Thoracic aorta (tissue), 2 donors: Measurements from ENCODE around the gene LPCAT3. TPM values are rescaled to one million over a fixed set of nuclear protein-coding genes. Genes with fewer than 3 reads are reported as not detected.

Experiments
- ATAC-seq: fragments of 150-250 bp; one replicate; pipeline ENCODE4 v1.8.0; 2017; ENCODE audit warnings: low read depth; ENCODE audit not compliant: insufficient number of reproducible peaks, low FRiP score
- DNase-seq: peaks from one replicate; pipeline ENCODE4 v3.0.0-alpha.2; 2020; ENCODE audit warnings: low spot score
- H3K27ac ChIP-seq, 2 donors: fragments of 200-600 bp; sonication (generic); 1 replicate in 1 of 2; 2 replicates in 1 of 2; pipeline ENCODE4 v1.5.1; 2016; ENCODE audit warnings: mild to moderate bottlenecking in 2 of 2, moderate library complexity in 2 of 2
- H3K27me3 ChIP-seq: fragments of 200-600 bp; sonication (generic); replicated peaks from 2 replicates; pipeline ENCODE4 v1.6.0; 2016; ENCODE audit warnings: mild to moderate bottlenecking; ENCODE audit not compliant: insufficient read depth
- H3K36me3 ChIP-seq: fragments of 200-600 bp; sonication (generic); one replicate; pipeline ENCODE4 v1.5.1; 2016
- H3K4me1 ChIP-seq, 2 donors: fragments of 200-600 bp; sonication (generic); 1 replicate in 1 of 2; 2 replicates in 1 of 2; pipeline versions ENCODE4 v1.5.1 to v1.6.0; 2016; ENCODE audit warnings: low read depth in 2 of 2, mild to moderate bottlenecking in 1 of 2; ENCODE audit not compliant: control insufficient read depth in 1 of 2
- H3K4me3 ChIP-seq: fragments of 200-600 bp; sonication (generic); 2 replicates; pipeline ENCODE4 v1.5.1; 2016; ENCODE audit warnings: mild to moderate bottlenecking
- H3K9me3 ChIP-seq: fragments of 200-600 bp; sonication (generic); 2 replicates; pipeline ENCODE4 v1.5.1; 2016
- total RNA-seq, 2 donors: library from RNA; depleted of rRNA; stranded (reverse); fragments of >200 nt; gene quantifications; one replicate each; pipeline versions ENCODE4 v1.1.0 to v1.2.3, GENCODE V29; 2016
- TF ChIP-seq, protein P1 (sequence below): fragments of 200-600 bp; sonication (generic); IDR thresholded peaks from one replicate; pipeline ENCODE4 v1.5.1; 2019; ENCODE audit warnings: antibody characterized with exemption

LPCAT3 gene
- total RNA-seq, 2 donors from 2014 or later: 40.5 to 51.9 TPM

DNA sequence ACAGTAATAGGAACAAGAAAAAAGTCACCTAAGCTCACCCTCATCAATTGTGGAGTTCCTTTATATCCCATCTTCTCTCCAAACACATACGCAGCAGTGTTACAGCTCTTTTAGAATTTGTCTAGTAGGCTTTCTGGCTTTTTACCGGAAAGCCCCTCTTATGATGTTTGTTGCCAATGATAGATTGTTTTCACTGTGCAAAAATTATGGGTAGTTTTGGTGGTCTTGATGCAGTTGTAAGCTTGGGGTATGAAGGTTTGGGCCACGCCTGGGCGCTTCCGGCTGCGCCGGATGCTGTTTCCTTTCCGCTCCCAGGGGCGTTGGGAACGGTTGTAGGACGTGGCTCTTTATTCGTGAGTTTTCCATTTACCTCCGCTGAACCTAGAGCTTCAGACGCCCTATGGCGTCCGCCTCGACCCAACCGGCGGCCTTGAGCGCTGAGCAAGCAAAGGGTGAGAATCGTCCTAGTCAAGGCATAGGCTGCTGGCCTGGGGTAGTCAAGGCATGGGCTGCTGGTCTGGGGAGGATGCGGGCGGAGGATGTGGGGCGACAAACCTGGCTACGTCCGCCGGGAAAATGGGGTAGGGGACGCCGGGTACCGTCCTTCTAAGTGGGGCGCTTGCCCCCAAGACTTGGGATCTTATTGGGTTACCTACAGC lies 74.4 kb downstream of the LPCAT3 start, which contains the start of the genes C12orf57 and RNU7-1:
Gene C12orf57, plus strand, starts transcription at position 301 of the 659 bp plus-strand sequence. Its CDS starts 100 bp downstream, at position 401.
Gene RNU7-1, plus strand, starts transcription at position 95 of the 659 bp plus-strand sequence.
- ATAC-seq (peak; percentile 56), DNase-seq (no peak)
- Histone ChIP-seq H3K27me3 (no peaks in the 10 kb centered on the region), H3K27ac (peak within 1 kb of the TSS; percentile 95 to 99), H3K4me3 (peak within 1 kb of the TSS; percentile 77), H3K36me3 (peaks cover 4% of the 10 kb centered on the region), H3K4me1 (peaks cover 21 to 34% of the 10 kb centered on the region in 2 donors), H3K9me3 (no peaks in the 10 kb centered on the region)
- TF ChIP-seq, protein P1, sequence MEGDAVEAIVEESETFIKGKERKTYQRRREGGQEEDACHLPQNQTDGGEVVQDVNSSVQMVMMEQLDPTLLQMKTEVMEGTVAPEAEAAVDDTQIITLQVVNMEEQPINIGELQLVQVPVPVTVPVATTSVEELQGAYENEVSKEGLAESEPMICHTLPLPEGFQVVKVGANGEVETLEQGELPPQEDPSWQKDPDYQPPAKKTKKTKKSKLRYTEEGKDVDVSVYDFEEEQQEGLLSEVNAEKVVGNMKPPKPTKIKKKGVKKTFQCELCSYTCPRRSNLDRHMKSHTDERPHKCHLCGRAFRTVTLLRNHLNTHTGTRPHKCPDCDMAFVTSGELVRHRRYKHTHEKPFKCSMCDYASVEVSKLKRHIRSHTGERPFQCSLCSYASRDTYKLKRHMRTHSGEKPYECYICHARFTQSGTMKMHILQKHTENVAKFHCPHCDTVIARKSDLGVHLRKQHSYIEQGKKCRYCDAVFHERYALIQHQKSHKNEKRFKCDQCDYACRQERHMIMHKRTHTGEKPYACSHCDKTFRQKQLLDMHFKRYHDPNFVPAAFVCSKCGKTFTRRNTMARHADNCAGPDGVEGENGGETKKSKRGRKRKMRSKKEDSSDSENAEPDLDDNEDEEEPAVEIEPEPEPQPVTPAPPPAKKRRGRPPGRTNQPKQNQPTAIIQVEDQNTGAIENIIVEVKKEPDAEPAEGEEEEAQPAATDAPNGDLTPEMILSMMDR: no peak

DNA sequence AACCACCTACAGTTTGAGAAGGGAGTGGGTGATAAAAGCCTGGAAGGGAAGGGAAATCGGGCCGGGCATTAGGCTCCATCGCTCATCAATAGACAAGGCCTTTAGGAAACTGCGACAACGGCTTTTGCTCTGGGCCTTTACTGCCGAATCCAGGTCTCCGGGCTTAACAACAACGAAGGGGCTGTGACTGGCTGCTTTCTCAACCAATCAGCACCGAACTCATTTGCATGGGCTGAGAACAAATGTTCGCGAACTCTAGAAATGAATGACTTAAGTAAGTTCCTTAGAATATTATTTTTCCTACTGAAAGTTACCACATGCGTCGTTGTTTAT lies 74.9 kb downstream of the LPCAT3 start:
- peak overlapping the region; percentile 77 for H3K4me3 ChIP-seq
- no peaks in the 10 kb centered on the region for H3K27me3 ChIP-seq
- H3K36me3 ChIP-seq: peaks cover 4% of the 10 kb centered on the region
- H3K4me1 ChIP-seq: peaks cover 25 to 39% of the 10 kb centered on the region in 2 donors
- DNase-seq (peak; percentile 76), ATAC-seq (peak; percentile 56)
- H3K9me3 ChIP-seq: no peaks in the 10 kb centered on the region
- TF ChIP-seq, protein P1: no peak
- peak overlapping the region; percentile 95 to 99 for H3K27ac ChIP-seq

DNA sequence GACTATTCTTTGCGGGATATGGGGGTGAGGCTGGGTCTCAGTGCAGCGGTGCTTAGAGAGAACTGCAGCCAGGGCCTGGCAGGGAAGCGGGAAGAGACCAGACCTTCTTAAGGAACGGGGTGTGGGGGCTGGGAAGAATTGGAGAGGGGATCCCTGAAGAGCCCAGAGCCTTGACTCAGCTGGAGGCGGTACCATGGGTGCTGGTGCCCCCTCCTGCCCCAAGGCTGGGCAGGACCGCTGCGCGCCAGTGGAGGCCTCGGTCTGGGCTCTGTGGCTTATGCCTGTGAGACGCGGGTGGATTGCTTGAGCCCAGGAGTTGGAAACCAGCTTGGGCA lies 76.0 kb downstream of the LPCAT3 start:
- H3K9me3 ChIP-seq: no peaks in the 10 kb centered on the region
- H3K27ac ChIP-seq: peak overlapping the region; percentile 95 to 99
- H3K27me3 ChIP-seq: no peaks in the 10 kb centered on the region
- peaks cover 4% of the 10 kb centered on the region for H3K36me3 ChIP-seq
- TF ChIP-seq, protein P1: no peak
- H3K4me1 ChIP-seq: peaks cover 28 to 44% of the 10 kb centered on the region in 2 donors
- no peak overlapping the region for H3K4me3 ChIP-seq
- DNase-seq (no peak), ATAC-seq (no peak)

DNA sequence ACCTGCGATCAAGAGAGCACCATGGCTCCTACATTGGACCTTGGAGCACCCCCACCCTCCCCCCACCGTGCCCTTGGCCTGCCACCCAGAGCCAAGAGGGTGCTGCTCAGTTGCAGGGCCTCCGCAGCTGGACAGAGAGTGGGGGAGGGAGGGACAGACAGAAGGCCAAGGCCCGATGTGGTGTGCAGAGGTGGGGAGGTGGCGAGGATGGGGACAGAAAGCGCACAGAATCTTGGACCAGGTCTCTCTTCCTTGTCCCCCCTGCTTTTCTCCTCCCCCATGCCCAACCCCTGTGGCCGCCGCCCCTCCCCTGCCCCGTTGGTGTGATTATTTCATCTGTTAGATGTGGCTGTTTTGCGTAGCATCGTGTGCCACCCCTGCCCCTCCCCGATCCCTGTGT lies 76.5 kb downstream of the LPCAT3 start:
- Histone ChIP-seq H3K27me3 (no peaks in the 10 kb centered on the region), H3K36me3 (peaks cover 4% of the 10 kb centered on the region), H3K4me3 (no peak overlapping the region), H3K4me1 (peaks cover 31 to 49% of the 10 kb centered on the region in 2 donors), H3K27ac (peak overlapping the region in 1 of 2 donors; percentile 99), H3K9me3 (no peaks in the 10 kb centered on the region)
- DNase-seq: no peak
- no peak for ATAC-seq
- TF ChIP-seq, protein P1: no peak

DNA sequence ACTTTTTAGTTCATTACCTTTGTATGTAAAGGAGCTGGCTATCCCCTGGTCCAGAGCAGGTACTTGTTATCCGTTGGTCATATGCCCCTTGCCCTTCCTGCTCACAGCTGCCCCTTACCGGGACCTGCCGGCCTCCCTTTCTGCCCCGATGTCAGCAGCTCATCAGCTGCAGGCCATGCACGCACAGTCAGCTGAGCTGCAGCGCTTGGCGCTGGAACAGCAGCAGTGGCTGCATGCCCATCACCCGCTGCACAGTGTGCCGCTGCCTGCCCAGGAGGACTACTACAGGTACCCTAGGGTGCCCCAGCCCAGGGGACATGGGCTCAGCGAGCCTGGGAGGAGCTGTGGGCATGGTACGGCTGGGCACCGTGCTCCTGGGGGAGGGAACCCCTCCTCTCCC lies 77.0 kb downstream of the LPCAT3 start:
- TF ChIP-seq, protein P1: no peak
- H3K27ac ChIP-seq: no peak overlapping the region
- no peak for DNase-seq
- H3K4me3 ChIP-seq: no peak overlapping the region
- H3K9me3 ChIP-seq: no peaks in the 10 kb centered on the region
- peaks cover 29 to 47% of the 10 kb centered on the region in 2 donors for H3K4me1 ChIP-seq
- ATAC-seq: no peak
- H3K27me3 ChIP-seq: no peaks in the 10 kb centered on the region
- peaks cover 4% of the 10 kb centered on the region for H3K36me3 ChIP-seq
